ENCODE measurements around the gene BANP. TPM values are rescaled to one million over a fixed set of nuclear protein-coding genes. Genes with fewer than 3 reads are reported as not detected.

Gene BANP
- total RNA-seq, 1 experiment from 2014 or later, result 22.6 TPM

DNA sequence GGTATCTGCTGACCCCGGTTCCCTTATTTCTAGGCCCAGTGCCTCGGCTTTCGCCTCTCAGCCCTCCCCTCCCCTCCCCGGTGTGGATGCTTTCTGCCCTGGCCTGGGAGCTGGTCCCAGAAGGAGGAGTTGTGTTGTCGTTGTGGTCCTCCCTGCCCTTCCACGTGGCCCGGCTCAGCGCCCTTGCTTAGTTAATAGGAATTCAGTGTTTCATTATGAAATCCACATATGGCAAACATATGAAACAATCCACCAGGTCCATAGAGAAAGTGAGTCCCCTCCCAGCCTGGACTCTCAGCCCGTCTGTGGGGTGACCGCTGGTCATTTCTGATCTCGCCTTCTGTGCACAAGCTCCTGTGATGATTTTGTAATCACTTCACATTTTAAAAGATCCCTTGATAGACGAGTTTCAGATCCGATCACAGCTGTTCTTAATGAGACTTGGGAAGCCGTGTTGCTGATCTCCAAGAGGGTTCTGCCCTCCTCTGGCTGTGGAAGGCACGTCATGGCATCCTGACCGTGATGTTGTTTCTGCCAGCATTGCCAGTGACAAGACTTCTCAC is 112.1 kb downstream of the BANP start:
- H3K4me3 ChIP-seq (ENCODE audit: low read depth in 2 of 2, low read length in 2 of 2), result no peak overlapping the region
- TF ChIP-seq, protein P1, sequence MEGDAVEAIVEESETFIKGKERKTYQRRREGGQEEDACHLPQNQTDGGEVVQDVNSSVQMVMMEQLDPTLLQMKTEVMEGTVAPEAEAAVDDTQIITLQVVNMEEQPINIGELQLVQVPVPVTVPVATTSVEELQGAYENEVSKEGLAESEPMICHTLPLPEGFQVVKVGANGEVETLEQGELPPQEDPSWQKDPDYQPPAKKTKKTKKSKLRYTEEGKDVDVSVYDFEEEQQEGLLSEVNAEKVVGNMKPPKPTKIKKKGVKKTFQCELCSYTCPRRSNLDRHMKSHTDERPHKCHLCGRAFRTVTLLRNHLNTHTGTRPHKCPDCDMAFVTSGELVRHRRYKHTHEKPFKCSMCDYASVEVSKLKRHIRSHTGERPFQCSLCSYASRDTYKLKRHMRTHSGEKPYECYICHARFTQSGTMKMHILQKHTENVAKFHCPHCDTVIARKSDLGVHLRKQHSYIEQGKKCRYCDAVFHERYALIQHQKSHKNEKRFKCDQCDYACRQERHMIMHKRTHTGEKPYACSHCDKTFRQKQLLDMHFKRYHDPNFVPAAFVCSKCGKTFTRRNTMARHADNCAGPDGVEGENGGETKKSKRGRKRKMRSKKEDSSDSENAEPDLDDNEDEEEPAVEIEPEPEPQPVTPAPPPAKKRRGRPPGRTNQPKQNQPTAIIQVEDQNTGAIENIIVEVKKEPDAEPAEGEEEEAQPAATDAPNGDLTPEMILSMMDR (IDR thresholded peaks at IDR 0.05), result no peak
- TF ChIP-seq SIN3A (IDR thresholded peaks at IDR 0.05; ENCODE audit: borderline replicate concordance, insufficient read depth, low read depth, low read length), result no peak
- ChIA-PET CTCF (no interaction called here), POLR2A (no interaction called here)
- in situ Hi-C loops (cut with HindIII; ENCODE audit: low pct_unique_long_range_greater_than_20kb, low sequenced_read_pairs) (no loop called here), intact Hi-C loops (cut with micrococcal nuclease; ENCODE audit: unreplicated experiment) (no loop called here)
- no peaks in the 10 kb centered on the region for H3K9me3 ChIP-seq (ENCODE audit: control insufficient read depth, insufficient read depth, low read depth, low read length)
- no TSS peak for BruUV-seq (replicated peaks)
- H3K36me3 ChIP-seq (ENCODE audit: control insufficient read depth, insufficient read depth, low read length), result no peaks in the 10 kb centered on the region
- no peaks in the 10 kb centered on the region for H3K27me3 ChIP-seq (ENCODE audit: control insufficient read depth, insufficient read depth, low read length)
- no peak for DNase-seq (ENCODE audit: low read depth, low spot score)
- H3K27ac ChIP-seq (ENCODE audit: low read length), result no peak overlapping the region
- ATAC-seq, result no peak
- H3K4me1 ChIP-seq (ENCODE audit: control insufficient read depth, insufficient read depth, low read length), result no peaks in the 10 kb centered on the region

DNA sequence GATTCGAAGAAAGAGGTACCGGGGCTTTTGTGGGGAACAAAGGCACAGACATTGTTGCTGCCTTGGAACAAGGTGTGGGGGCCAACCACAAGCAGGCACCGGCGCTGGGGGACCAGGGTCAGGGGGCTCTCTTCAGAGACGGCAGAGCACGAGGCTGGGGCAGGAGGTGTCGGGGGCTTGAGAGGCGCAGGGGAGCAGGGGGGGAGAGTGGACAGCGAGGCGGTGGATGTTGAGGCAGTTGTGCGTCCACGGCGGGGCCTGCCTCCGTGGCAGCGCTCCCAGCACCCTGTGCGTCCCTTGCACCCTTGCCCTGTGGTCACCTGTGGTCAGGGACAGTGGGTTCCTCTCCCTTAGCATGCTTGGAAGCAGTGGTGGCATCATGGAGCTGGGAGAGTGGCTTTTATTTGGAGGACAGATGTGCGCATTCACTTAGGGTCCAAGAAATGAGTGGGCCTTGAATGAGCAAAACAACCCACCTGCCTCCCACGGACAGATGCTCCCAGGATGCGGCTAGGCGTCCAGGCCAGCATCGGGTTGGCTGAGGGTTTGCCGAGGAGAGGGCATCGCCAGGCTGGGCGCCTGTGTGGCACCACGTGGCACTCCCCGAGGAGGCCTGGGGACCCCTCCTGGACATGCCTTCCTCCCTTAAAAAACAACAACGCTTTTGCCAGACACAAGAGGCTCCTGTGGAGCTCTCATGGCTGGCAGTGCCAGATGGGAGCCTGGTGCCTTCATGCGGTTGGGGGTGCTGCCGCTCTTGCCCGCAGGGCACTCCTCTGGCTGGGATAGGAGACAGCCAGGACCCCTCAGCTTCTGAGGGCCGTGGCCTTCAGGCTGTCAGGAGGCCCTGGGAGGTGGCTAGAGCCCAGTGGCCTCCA is 113.0 kb downstream of the BANP start:
- H3K27me3 ChIP-seq (ENCODE audit: control insufficient read depth, insufficient read depth, low read length), result no peaks in the 10 kb centered on the region
- CTCF ChIA-PET, result no interaction called here
- no peak overlapping the region for H3K27ac ChIP-seq (ENCODE audit: low read length)
- in situ Hi-C loops (cut with HindIII; ENCODE audit: low pct_unique_long_range_greater_than_20kb, low sequenced_read_pairs) (no loop called here), intact Hi-C loops (cut with micrococcal nuclease; ENCODE audit: unreplicated experiment) (no loop called here)
- BruUV-seq (replicated peaks), result no TSS peak
- no peak overlapping the region for H3K4me3 ChIP-seq (ENCODE audit: low read depth in 2 of 2, low read length in 2 of 2)
- DNase-seq (ENCODE audit: low read depth, low spot score) (no peak), ATAC-seq (no peak)
- H3K4me1 ChIP-seq (ENCODE audit: control insufficient read depth, insufficient read depth, low read length), result no peaks in the 10 kb centered on the region
- POLR2A ChIA-PET, result no interaction called here
- no peak for TF ChIP-seq POLR2AphosphoS5 (IDR thresholded peaks at IDR 0.05; ENCODE audit: low read depth, low read length)
- TF ChIP-seq SIN3A (IDR thresholded peaks at IDR 0.05; ENCODE audit: borderline replicate concordance, insufficient read depth, low read depth, low read length), result no peak
- TF ChIP-seq, protein P2, sequence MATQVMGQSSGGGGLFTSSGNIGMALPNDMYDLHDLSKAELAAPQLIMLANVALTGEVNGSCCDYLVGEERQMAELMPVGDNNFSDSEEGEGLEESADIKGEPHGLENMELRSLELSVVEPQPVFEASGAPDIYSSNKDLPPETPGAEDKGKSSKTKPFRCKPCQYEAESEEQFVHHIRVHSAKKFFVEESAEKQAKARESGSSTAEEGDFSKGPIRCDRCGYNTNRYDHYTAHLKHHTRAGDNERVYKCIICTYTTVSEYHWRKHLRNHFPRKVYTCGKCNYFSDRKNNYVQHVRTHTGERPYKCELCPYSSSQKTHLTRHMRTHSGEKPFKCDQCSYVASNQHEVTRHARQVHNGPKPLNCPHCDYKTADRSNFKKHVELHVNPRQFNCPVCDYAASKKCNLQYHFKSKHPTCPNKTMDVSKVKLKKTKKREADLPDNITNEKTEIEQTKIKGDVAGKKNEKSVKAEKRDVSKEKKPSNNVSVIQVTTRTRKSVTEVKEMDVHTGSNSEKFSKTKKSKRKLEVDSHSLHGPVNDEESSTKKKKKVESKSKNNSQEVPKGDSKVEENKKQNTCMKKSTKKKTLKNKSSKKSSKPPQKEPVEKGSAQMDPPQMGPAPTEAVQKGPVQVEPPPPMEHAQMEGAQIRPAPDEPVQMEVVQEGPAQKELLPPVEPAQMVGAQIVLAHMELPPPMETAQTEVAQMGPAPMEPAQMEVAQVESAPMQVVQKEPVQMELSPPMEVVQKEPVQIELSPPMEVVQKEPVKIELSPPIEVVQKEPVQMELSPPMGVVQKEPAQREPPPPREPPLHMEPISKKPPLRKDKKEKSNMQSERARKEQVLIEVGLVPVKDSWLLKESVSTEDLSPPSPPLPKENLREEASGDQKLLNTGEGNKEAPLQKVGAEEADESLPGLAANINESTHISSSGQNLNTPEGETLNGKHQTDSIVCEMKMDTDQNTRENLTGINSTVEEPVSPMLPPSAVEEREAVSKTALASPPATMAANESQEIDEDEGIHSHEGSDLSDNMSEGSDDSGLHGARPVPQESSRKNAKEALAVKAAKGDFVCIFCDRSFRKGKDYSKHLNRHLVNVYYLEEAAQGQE (IDR thresholded peaks at IDR 0.05; ENCODE audit: insufficient read depth in 1 of 2, low read depth in 2 of 2, low read length in 1 of 2), result no peak
- TF ChIP-seq, protein P1 (IDR thresholded peaks at IDR 0.05), result no peak
- no peak for TF ChIP-seq TCF7L2 (IDR thresholded peaks at IDR 0.05; ENCODE audit: low read depth, low read length)
- H3K36me3 ChIP-seq (ENCODE audit: control insufficient read depth, insufficient read depth, low read length), result no peaks in the 10 kb centered on the region
- no peaks in the 10 kb centered on the region for H3K9me3 ChIP-seq (ENCODE audit: control insufficient read depth, insufficient read depth, low read depth, low read length)
